ENCODE data around the gene CCN6. TPM values are rescaled to one million over a fixed set of nuclear protein-coding genes. Genes with fewer than 3 reads are reported as not detected.

The CCN6 gene
- total RNA-seq, 6 experiments from 2014 or later, result not detected

GRCh38 chr6:112030206-112030960, 23.5 kb upstream of the CCN6 start:
- H3K27me3 ChIP-seq, result no peaks in the 10 kb centered on the region
- intact Hi-C loops (cut with DNase I), result no loop called here
- TF ChIP-seq CTCF (IDR thresholded peaks at IDR 0.05) (no peak), POLR2A (IDR thresholded peaks at IDR 0.05) (no peak)
- H3K4me1 ChIP-seq, result peaks cover 0 to 19% (median 6%) of the 10 kb centered on the region in 4 donors
- 98% methylated on average over 6 of the region's 7 CpGs for WGBS (ENCODE audit: insufficient coverage, low coverage, low lambda C conversion rate, missing lambda C conversion rate)
- H3K27ac ChIP-seq, result peak overlapping the region in 2 of 3 donors; percentile 18 to 65
- ATAC-seq (peak; percentile 17 to 27 (median 22)), DNase-seq (no peak)
- H3K36me3 ChIP-seq, result no peaks in the 10 kb centered on the region
- no peaks in the 10 kb centered on the region for H3K9me3 ChIP-seq
- H3K4me3 ChIP-seq, result no peak overlapping the region

GRCh38 chr6:112030961-112031660, 22.8 kb upstream of the CCN6 start:
- ATAC-seq (peak; percentile 84 to 90 (median 88)), DNase-seq (no peak)
- WGBS (ENCODE audit: insufficient coverage, low coverage, low lambda C conversion rate, missing lambda C conversion rate), result 22% methylated on average over 3 of the region's 3 CpGs
- Histone ChIP-seq H3K4me3 (no peak overlapping the region), H3K27ac (peak overlapping the region in 2 of 3 donors; percentile 18 to 65), H3K36me3 (no peaks in the 10 kb centered on the region), H3K4me1 (peaks cover 0 to 19% (median 6%) of the 10 kb centered on the region in 4 donors), H3K9me3 (no peaks in the 10 kb centered on the region), H3K27me3 (no peaks in the 10 kb centered on the region)
- intact Hi-C loops (cut with DNase I), result no loop called here
- no peak for TF ChIP-seq CTCF (IDR thresholded peaks at IDR 0.05)
- no peak for TF ChIP-seq POLR2A (IDR thresholded peaks at IDR 0.05)

DNA sequence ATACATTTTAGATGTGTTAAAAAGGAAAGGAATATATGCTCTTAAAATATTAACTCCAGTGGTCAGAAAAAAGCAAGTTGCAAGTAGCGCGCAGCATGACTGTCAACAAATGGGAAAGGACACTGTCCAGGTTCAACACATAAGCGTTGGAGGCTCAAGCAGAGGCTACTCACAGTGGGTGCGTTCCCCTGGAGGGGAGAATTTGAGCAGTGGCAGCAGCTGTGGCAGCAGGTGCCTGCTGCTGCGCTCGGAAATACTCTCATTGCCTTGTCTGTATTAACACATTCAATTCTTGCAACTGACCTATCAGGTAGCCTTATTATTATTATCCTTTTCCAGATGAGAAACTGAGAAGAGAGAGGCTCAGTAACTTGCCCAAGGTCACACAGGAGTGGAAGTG, 21.9 kb upstream of the CCN6 start:
- DNase-seq, result no peak
- intact Hi-C loops (cut with DNase I), result no loop called here

GRCh38 chr6:112032728-112033127, 21.2 kb upstream of the CCN6 start:
- intact Hi-C loops (cut with DNase I), result no loop called here
- TF ChIP-seq CTCF (IDR thresholded peaks at IDR 0.05) (no peak), POLR2A (IDR thresholded peaks at IDR 0.05) (no peak)
- Histone ChIP-seq H3K36me3 (no peaks in the 10 kb centered on the region), H3K4me1 (peaks cover 0 to 19% (median 6%) of the 10 kb centered on the region in 4 donors), H3K4me3 (no peak overlapping the region), H3K27ac (no peak overlapping the region), H3K27me3 (no peaks in the 10 kb centered on the region), H3K9me3 (no peaks in the 10 kb centered on the region)
- DNase-seq (no peak), ATAC-seq (no peak)
- WGBS (ENCODE audit: insufficient coverage, low coverage, low lambda C conversion rate, missing lambda C conversion rate), result 80% methylated on average over 4 of the region's 6 CpGs

More for the DNA sequence above, 21.9 kb upstream of the CCN6 start:
- Histone ChIP-seq H3K4me3 (no peak overlapping the region), H3K4me1 (peaks cover 0 to 19% (median 6%) of the 10 kb centered on the region in 4 donors), H3K27me3 (no peaks in the 10 kb centered on the region), H3K27ac (peak overlapping the region in 1 of 3 donors; percentile 65), H3K36me3 (no peaks in the 10 kb centered on the region), H3K9me3 (no peaks in the 10 kb centered on the region)
- no peak for TF ChIP-seq POLR2A (IDR thresholded peaks at IDR 0.05)
- no peak for TF ChIP-seq CTCF (IDR thresholded peaks at IDR 0.05)
- 91% methylated on average over 5 of the region's 6 CpGs for WGBS (ENCODE audit: insufficient coverage, low coverage, low lambda C conversion rate, missing lambda C conversion rate)
- ATAC-seq, result no peak

Data from right lobe of liver (tissue), 6 donors.